Renal pelvis (tissue), 4 donors: ENCODE measurements around the gene CD248. TPM values are rescaled to one million over a fixed set of nuclear protein-coding genes. Genes with fewer than 3 reads are reported as not detected.
A peak's percentile ranks its signal among the peaks of the same experiment; 100 is the strongest.
"Not testable (repeated sequence)": the region's sequence is repeated elsewhere in the genome, so short reads cannot be mapped to it uniquely, and the experiment has no call there.

Experiments used
- DNase-seq: peaks from one replicate; pipeline ENCODE4 v3.0.0-alpha.2; 2013
- polyA plus RNA-seq, 3 donors: library from polyadenylated mRNA; unstranded; fragments of 120-200 nt; gene quantifications; one replicate each; pipeline ENCODE4 v1.2.1, GENCODE V29; 2013; ENCODE audit not compliant: insufficient read length in 3 of 3

CD248 gene
- polyA plus RNA-seq, 3 donors = 54.2 to 97.9 (median 70.3) TPM

DNA sequence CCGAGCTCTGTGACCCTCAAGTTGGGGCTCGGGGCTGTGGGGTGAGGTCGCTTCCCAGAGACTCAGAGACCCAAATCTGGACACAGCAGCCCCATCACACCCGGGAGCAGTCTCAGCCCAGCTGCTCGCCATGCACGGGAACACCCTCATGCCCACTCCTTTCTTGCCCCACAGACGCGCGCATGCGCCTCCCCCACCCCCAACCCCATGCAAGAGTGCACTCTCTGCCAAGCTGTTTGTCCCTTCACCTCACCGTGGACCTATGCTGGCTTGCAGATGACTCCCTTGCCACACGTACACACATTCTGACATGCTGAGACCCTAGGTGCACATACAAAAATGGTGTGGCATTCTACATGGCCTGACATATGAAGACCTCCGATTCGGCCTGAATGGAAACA, 478 bp upstream of the CD248 start:
- DNase-seq = no peak

- no peak for DNase-seq
Measured at GRCh38 chr11:66315921-66316811, 678 bp downstream of the CD248 start.

GRCh38 chr11:66315498-66315885, 1.4 kb downstream of the CD248 start:
- no peak for DNase-seq

- no peak for DNase-seq
Measured at GRCh38 chr11:66314561-66315497, 2.0 kb downstream of the CD248 start.

- DNase-seq = no peak
Measured at GRCh38 chr11:66314186-66314501, 2.7 kb downstream of the CD248 start.

DNA sequence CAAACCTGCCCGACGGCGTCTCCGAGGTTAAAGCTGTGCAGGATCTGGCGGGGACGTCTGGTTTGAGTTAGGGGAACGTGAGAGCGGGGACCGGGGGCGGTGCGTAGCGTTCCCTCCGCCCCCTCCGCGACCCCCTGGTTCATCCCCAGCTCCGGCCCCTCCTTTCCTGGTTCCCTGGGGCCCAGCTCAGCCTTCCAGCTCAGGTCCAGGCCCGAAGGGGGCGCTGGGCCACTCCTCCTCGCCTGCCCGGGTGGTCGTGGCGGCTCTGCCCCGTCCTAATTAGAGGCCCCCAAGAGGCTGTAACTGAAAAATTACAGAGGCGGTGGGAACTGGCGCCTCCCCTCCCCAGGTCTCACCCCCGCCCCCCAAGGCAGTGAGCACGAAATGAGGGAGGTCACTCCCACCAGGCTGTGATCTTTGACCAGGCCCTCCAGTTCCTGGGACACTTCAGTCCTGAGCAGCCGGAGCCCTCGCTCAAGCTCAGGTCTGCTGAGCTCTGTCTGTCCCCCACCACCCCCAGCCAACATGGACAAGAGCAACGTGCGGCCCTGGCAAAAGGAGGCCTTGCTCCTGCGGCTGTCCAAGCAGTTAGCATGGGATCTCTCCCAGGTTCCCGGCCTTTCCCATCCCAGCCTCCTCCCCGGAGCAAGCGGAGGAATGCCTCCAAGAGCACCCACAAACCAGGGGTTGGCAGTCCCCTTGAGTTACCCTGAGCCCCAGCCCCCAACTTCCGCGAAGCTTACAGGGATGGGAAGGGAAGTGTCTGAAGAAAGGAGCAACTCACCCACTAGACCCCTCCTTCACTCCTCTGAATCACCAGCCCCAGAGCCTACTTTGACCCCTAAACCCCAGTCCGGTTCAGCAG, 3.3 kb downstream of the CD248 start:
- DNase-seq = peak; percentile 77

GRCh38 chr11:66312549-66313320, 4.1 kb downstream of the CD248 start:
- DNase-seq = peak; percentile 97

- peak; percentile 92 for DNase-seq
Measured at GRCh38 chr11:66311965-66312548, 4.8 kb downstream of the CD248 start.

DNA sequence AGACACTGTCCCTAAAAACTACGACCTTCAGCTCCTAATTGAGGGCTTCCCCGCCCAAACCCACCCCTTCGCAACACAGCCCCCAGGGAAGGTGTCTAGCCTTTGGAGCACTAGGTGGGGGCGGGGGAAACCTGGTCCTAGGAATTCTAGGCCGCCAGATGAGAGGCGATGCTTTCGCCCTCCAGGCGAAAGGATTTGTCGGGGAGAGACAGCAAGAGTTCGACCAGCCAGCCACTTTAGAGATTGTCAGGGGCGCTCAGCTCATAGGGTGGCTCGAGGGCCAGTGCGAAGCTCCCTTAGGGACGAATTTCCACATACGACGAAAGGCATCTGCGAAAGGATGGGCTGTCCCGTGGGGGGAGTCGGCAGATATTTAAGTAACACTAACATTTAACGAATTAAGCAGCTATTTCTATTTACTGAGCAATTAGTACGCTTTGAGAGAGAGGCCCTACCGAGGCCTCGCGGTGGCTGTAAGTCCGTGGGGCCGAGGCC, 5.3 kb downstream of the CD248 start:
- no peak for DNase-seq

DNA sequence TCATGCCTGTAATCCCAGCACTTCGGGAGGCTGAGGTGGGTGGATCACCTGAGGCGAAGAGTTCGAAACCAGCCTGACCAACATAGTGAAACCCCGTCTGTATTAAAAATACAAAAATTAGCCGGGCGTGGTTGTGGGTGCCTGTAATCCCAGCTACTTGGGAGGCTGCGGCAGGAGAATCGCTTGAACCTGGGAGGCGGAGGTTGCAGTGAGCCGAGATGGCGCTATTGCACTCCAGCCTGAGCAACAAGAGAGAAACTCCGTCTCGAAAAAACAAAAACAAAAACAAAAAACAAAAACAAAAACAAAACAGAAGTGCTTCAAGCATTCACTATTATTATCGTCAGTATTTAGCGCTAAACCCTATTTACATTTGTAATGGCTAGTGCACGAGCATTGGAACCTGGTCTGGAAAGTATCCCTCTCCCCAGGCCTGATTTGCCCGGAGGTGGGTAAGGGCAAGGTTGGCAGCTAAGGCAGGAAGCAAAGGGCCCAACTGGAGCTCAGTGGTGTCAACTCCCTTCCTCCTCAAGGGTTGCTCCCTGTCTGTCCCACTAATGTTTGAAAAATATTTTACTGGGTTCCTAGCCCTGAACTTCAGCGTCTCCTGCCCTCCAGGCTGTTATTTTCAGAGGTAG, 5.9 kb downstream of the CD248 start:
- DNase-seq = not testable (repeated sequence)

- DNase-seq = no peak
Measured at GRCh38 chr11:66310324-66310723, 6.5 kb downstream of the CD248 start.

DNA sequence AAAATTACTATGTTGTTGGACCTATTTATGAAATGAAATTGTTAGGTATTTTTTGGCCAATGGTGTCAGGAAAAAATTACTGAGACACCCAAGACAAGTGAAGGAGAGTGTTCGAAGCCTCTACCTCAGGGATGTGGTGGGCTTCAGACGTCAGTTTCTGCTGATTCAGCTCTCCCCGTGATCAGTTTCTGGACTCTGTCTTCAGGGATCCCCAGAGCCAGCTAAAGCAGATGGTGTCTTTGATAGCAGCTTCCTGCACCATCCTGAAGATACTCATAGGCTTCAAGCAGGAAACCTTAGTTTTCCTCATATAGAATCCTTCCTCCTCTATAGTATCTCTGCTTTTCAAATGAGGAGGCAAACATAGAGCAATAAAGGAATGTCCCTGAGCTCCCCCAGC, 7.4 kb downstream of the CD248 start:
- DNase-seq = no peak

- no peak for DNase-seq
Measured at GRCh38 chr11:66302656-66303055, 14.2 kb downstream of the CD248 start.

DNA sequence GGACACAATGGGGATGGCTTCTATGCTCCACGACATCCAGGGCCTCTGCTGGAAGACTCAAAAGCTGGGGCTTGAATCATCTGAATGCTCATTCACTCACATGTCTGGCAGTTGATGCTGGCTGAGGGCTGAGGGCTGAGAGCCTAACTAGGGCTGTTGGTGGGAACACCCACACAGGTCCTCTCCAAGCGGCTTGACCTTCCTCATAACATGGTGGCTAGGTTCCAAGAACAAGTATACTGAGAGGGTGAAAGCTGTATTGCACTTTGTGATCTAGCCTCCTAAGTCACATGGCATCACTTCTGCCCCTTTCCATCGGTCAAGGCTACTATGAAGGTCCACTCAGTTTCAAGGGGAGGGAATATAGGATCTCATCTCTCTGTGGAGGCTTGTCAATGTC, 17.7 kb downstream of the CD248 start:
- no peak for DNase-seq

GRCh38 chr11:66297610-66298009, 19.2 kb downstream of the CD248 start:
- no peak for DNase-seq

DNA sequence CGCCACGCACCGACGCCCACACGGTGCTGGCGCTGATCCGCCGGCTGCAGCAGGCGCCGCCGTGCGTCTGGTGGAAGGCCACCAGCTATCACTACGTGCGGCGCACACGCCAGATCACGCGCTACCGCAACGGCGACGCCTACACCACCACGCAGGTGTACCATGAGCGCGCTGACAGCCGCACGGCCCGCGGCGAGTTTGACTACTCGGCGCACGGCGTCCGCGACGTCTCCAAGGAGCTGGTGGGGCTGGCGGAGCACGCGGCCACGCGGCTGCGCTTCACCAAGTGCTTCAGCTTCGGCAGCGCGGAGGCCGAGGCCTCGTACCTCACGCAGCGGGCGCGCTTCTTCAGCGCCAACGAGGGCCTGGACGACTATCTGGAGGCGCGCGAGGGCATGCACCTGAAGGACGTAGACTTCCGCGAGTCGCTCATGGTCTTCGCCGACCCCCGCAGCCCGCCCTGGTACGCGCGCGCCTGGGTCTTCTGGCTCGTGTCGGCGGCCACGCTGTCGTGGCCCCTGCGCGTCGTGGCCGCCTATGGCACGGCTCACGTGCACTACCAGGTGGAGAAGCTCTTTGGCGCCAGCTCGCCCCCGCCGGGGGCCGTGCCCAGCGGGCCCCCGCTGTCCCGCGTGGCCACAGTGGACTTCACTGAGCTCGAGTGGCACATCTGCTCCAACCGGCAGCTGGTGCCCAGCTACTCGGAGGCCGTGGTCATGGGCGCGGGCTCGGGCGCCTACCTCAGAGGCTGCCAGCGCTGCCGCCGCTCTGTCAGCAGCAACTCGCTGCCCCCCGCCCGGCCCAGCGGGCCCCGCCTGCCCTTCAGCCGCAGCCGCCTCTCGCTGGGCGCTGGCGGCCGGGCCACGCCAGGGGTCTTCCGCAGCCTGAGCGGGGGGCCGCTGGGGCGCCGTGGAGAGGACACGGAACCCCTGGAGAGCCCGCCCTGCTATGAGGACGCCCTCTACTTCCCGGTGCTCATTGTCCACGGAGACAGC, 21.9 kb downstream of the CD248 start:
- no peak for DNase-seq

- no peak for DNase-seq
Measured at GRCh38 chr11:66293777-66294625, 22.8 kb downstream of the CD248 start.

DNA sequence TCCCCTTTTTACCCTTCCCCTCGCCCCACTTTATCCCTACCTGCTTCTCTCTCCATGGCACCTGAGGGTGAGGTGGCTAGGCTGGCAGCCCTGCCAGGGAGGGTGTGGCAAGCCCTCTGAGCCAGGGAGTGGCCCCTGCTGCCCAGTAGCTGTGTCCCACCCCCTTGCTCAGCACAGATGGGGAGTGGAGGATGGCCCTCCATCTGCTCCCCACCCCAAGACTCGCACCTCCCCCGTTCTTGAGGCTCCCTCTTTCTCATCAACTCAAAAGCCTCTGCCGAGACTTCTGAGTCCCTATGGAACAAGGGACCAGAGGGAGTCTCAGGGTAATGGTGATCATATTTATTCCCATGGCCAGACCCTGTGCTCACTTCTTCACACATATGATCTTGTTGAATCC, 23.5 kb downstream of the CD248 start:
- DNase-seq = no peak
